HepG2 (cell line): ENCODE results near the gene BUD23. TPM values are rescaled to one million over a fixed set of nuclear protein-coding genes. Genes with fewer than 3 reads are reported as not detected.

Experiments
- ARNT2 ChIP-seq: sonication (generic); formaldehyde crosslinking; IDR thresholded peaks from 2 replicates; pipeline ENCODE4 v1.8.0; 2022; ENCODE audit warnings: mild to moderate bottlenecking, low read depth, missing genetic modification reagents, moderate library complexity
- CBFB ChIP-seq: sonication (generic); formaldehyde crosslinking; IDR thresholded peaks from 2 replicates; pipeline ENCODE4 v1.4.0; 2020; ENCODE audit warnings: missing genetic modification reagents
- FOXC1 ChIP-seq: sonication (generic); formaldehyde crosslinking; IDR thresholded peaks from 2 replicates; pipeline ENCODE4 v1.8.0; 2022; ENCODE audit warnings: mild to moderate bottlenecking, missing genetic modification reagents, borderline replicate concordance
- FOXO1 ChIP-seq: sonication (generic); formaldehyde crosslinking; IDR thresholded peaks from 2 replicates; pipeline ENCODE4 v1.4.0; 2020; ENCODE audit warnings: missing genetic modification reagents
- FOXP1 ChIP-seq, 2 experiments: fragments of 450-650 bp in 1 of 2; IDR thresholded peaks; 2 replicates each; pipeline ENCODE4 v1.6.1; 2017 to 2018; ENCODE audit warnings: antibody characterized with exemption in 1 of 2
- GABPB1 ChIP-seq: IDR thresholded peaks from 2 replicates; pipeline ENCODE4 v1.6.1; 2016; ENCODE audit warnings: mild to moderate bottlenecking, missing genetic modification reagents, moderate library complexity, missing compliant biosample characterization
- HMG20A ChIP-seq: IDR thresholded peaks from 2 replicates; pipeline ENCODE4 v1.6.1; 2016; ENCODE audit warnings: borderline replicate concordance
- IRF2 ChIP-seq: IDR thresholded peaks from 2 replicates; pipeline ENCODE4 v1.6.1; 2018; ENCODE audit warnings: missing genetic modification reagents, missing compliant biosample characterization
- KDM2A ChIP-seq: sonication (generic); formaldehyde crosslinking; IDR thresholded peaks from 2 replicates; pipeline ENCODE4 v1.4.0; 2020; ENCODE audit warnings: low read depth, missing genetic modification reagents, borderline replicate concordance
- KMT2B ChIP-seq: IDR thresholded peaks from 2 replicates; pipeline ENCODE4 v1.6.1; 2016; ENCODE audit warnings: missing genetic modification reagents, missing compliant biosample characterization
- RCOR2 ChIP-seq: IDR thresholded peaks from 2 replicates; pipeline ENCODE4 v1.6.1; 2016; ENCODE audit warnings: missing biosample characterization, missing genetic modification reagents
- REL ChIP-seq: sonication (generic); formaldehyde crosslinking; conservative IDR thresholded peaks from 2 replicates; pipeline ENCODE4 v1.8.0; 2022; ENCODE audit warnings: mild to moderate bottlenecking, missing genetic modification reagents, moderate library complexity
- RXRA ChIP-seq: sonication (generic); formaldehyde crosslinking; IDR thresholded peaks from 2 replicates; pipeline ENCODE4 v1.5.1; 2020; ENCODE audit warnings: missing genetic modification reagents
- SALL1 ChIP-seq: sonication (generic); formaldehyde crosslinking; IDR thresholded peaks from 2 replicates; pipeline ENCODE4 v1.8.0; 2022; ENCODE audit warnings: mild to moderate bottlenecking, missing genetic modification reagents
- SKI ChIP-seq: fragments of 450-650 bp; IDR thresholded peaks from one replicate; pipeline ENCODE4 v1.6.1; 2018; ENCODE audit warnings: mild to moderate bottlenecking; ENCODE audit not compliant: partially characterized antibody
- SMAD3 ChIP-seq: sonication (generic); formaldehyde crosslinking; IDR thresholded peaks from 2 replicates; pipeline ENCODE4 v1.4.0; 2020; ENCODE audit warnings: missing genetic modification reagents
- SMAD9 ChIP-seq: sonication (generic); formaldehyde crosslinking; IDR thresholded peaks from 2 replicates; pipeline ENCODE4 v1.5.1; 2020; ENCODE audit warnings: mild to moderate bottlenecking, missing genetic modification reagents
- SMYD3 ChIP-seq: sonication (generic); formaldehyde crosslinking; IDR thresholded peaks from 2 replicates; pipeline ENCODE4 v1.8.1; 2023; ENCODE audit warnings: mild to moderate bottlenecking, missing genetic modification reagents
- SOX5 ChIP-seq: IDR thresholded peaks from 2 replicates; pipeline ENCODE4 v1.6.1; 2016; ENCODE audit warnings: borderline replicate concordance
- SP5 ChIP-seq: IDR thresholded peaks from 2 replicates; pipeline ENCODE4 v1.6.1; 2016; ENCODE audit warnings: low read depth, borderline replicate concordance
- YEATS4 ChIP-seq: sonication (generic); formaldehyde crosslinking; IDR thresholded peaks from 2 replicates; pipeline ENCODE4 v1.4.0; 2020; ENCODE audit warnings: missing genetic modification reagents, borderline replicate concordance
- ZNF629 ChIP-seq: sonication (generic); formaldehyde crosslinking; conservative IDR thresholded peaks from 2 replicates; pipeline ENCODE4 v1.5.0; 2020; ENCODE audit warnings: missing genetic modification reagents
- polyA plus RNA-seq, 8 experiments: library from polyadenylated mRNA; depleted of rRNA in 3 of 8; stranded (reverse) in 7 of 8; unstranded in 1 of 8; fragments of >200 nt; fragmentation: Illumina TruSeq in 4 of 8; extraction: Trizol in 4 of 8; gene quantifications; 2 replicates each; pipeline versions ENCODE4 v1.2.1 to v1.2.3, GENCODE V29; 2011 to 2016; ENCODE audit warnings: low read depth in 4 of 8, missing spikeins in 1 of 8, mixed read lengths in 1 of 8; ENCODE audit not compliant: insufficient read depth in 1 of 8
- total RNA-seq, 5 experiments: library from RNA; depleted of rRNA; stranded (reverse); fragments of >200 nt; fragmentation: Illumina TruSeq; extraction: Trizol; gene quantifications; 2 replicates each; pipeline ENCODE4 v1.2.3, GENCODE V29; 2016; ENCODE audit warnings: low read depth in 1 of 5
- TF ChIP-seq, protein P1 (sequence below): sonication (generic); IDR thresholded peaks from 2 replicates; pipeline ENCODE4 v1.6.1; 2016; ENCODE audit warnings: low read depth, borderline replicate concordance
- TF ChIP-seq, protein P2 (sequence below): sonication (generic); formaldehyde crosslinking; IDR thresholded peaks from 2 replicates; pipeline ENCODE4 v1.5.1; 2020; ENCODE audit warnings: missing genetic modification reagents, mild to moderate bottlenecking, borderline replicate concordance
- TF ChIP-seq, protein P3 (sequence below): IDR thresholded peaks from 2 replicates; pipeline ENCODE4 v1.6.1; 2018; ENCODE audit warnings: missing genetic modification reagents
- TF ChIP-seq, protein P4 (sequence below): sonication (generic); formaldehyde crosslinking; IDR thresholded peaks from 2 replicates; pipeline ENCODE4 v1.8.1; 2023; ENCODE audit warnings: mild to moderate bottlenecking, missing genetic modification reagents

BUD23 gene
- total and polyA plus RNA-seq, 2 of the 13 experiments (the other 11 are each of a cell fraction or from before 2014, with no cell fraction given), result 47.5 to 54.5 TPM

DNA sequence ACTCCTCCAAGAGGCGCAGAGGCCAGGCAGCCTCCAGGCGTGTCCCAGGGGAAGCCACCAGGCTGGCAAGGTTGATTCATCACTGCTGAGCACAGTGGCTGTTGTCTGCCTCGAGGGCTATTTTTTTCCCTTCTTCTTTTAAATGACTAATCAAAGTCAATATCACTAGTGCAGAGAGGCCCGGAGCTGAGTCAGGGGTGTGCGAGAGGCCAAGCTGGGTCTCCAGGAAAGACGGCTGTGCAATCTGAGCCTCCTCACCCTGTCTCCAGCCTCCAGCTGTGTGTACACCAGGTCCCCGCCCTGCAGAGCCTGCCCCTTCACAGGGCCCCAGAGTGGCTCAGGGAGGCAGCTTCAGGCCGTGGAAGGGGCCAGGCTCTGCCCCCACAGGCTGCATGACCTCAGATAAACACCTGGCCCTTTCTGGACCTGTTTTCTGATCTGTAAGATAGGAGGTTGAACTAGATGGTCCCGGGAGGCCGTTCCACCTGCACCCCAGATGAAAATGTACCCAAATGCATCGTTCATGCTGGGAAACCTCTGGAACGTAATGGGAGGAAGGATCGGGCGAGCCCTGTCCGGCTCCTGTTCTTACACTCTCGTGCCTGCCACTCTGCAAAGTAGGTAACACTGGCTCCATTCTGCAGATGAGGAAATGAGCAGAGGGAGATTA, 32.4 kb downstream of the BUD23 start (continued):
- TF ChIP-seq RXRA (CRISPR knock-in tag) (peak; percentile 90), SMAD9 (no peak), SKI (peak; percentile 92), HMG20A (CRISPR knock-in tag) (peak; percentile 74; the same call in 1 of the 2 replicates), KMT2B (CRISPR knock-in tag) (no peak), SOX5 (CRISPR knock-in tag) (peak; percentile 60; the same call in 1 of the 2 replicates), FOXC1 (CRISPR knock-in tag) (peak; percentile 62; the same call in 1 of the 2 replicates), FOXP1 (IDR thresholded peaks at IDR 0.05) (no peak), FOXP1 (CRISPR knock-in tag; IDR thresholded peaks at IDR 0.05) (peak; percentile 83), SMAD3 (CRISPR knock-in tag) (peak; percentile 74), ARNT2 (peak; percentile 32; the same call in 1 of the 2 replicates), SP5 (peak; percentile 76), YEATS4 (CRISPR knock-in tag) (no peak), FOXO1 (CRISPR knock-in tag) (peak; percentile 63; the same call in 1 of the 2 replicates), ZNF629 (CRISPR knock-in tag) (0 out of 2 replicates have a peak, but pooled peaks have one; percentile 4), CBFB (no peak), KDM2A (CRISPR knock-in tag) (0 out of 2 replicates have a peak, but pooled peaks have one; percentile 47), GABPB1 (CRISPR knock-in tag) (peak; percentile 55), RCOR2 (CRISPR knock-in tag) (0 out of 2 replicates have a peak, but pooled peaks have one; percentile 60), SALL1 (peak; percentile 54; the same call in 1 of the 2 replicates), SMYD3 (CRISPR knock-in tag) (0 out of 2 replicates have a peak, but pooled peaks have one; percentile 28), IRF2 (CRISPR knock-in tag) (peak; percentile 60), REL (CRISPR knock-in tag) (no peak)
- TF ChIP-seq, protein P1, sequence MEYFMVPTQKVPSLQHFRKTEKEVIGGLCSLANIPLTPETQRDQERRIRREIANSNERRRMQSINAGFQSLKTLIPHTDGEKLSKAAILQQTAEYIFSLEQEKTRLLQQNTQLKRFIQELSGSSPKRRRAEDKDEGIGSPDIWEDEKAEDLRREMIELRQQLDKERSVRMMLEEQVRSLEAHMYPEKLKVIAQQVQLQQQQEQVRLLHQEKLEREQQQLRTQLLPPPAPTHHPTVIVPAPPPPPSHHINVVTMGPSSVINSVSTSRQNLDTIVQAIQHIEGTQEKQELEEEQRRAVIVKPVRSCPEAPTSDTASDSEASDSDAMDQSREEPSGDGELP, result peak; percentile 99
- TF ChIP-seq, protein P2, sequence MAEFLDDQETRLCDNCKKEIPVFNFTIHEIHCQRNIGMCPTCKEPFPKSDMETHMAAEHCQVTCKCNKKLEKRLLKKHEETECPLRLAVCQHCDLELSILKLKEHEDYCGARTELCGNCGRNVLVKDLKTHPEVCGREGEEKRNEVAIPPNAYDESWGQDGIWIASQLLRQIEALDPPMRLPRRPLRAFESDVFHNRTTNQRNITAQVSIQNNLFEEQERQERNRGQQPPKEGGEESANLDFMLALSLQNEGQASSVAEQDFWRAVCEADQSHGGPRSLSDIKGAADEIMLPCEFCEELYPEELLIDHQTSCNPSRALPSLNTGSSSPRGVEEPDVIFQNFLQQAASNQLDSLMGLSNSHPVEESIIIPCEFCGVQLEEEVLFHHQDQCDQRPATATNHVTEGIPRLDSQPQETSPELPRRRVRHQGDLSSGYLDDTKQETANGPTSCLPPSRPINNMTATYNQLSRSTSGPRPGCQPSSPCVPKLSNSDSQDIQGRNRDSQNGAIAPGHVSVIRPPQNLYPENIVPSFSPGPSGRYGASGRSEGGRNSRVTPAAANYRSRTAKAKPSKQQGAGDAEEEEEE (CRISPR knock-in tag), result peak; percentile 31; the same call in 1 of the 2 replicates
- TF ChIP-seq, protein P3, sequence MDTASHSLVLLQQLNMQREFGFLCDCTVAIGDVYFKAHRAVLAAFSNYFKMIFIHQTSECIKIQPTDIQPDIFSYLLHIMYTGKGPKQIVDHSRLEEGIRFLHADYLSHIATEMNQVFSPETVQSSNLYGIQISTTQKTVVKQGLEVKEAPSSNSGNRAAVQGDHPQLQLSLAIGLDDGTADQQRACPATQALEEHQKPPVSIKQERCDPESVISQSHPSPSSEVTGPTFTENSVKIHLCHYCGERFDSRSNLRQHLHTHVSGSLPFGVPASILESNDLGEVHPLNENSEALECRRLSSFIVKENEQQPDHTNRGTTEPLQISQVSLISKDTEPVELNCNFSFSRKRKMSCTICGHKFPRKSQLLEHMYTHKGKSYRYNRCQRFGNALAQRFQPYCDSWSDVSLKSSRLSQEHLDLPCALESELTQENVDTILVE (CRISPR knock-in tag), result no peak
- TF ChIP-seq, protein P4, sequence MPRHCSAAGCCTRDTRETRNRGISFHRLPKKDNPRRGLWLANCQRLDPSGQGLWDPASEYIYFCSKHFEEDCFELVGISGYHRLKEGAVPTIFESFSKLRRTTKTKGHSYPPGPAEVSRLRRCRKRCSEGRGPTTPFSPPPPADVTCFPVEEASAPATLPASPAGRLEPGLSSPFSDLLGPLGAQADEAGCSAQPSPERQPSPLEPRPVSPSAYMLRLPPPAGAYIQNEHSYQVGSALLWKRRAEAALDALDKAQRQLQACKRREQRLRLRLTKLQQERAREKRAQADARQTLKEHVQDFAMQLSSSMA (CRISPR knock-in tag), result no peak
